PC-3 (cell line): ENCODE data around the gene ZIC4.

Experiments
- EZH2 ChIP-seq: fragments of 300-600 bp; sonication (generic); IDR thresholded peaks from one replicate; pipeline ENCODE4 v1.6.1; 2017; ENCODE audit warnings: antibody characterized with exemption, mild to moderate bottlenecking, low read length; ENCODE audit not compliant: unreplicated experiment
- TF ChIP-seq, protein P1 (sequence below): fragments of 300-600 bp; sonication (generic); conservative IDR thresholded peaks from 2 replicates; pipeline ENCODE4 v1.5.1; 2017; ENCODE audit warnings: antibody characterized with exemption, low read depth, mild to moderate bottlenecking, low read length

DNA sequence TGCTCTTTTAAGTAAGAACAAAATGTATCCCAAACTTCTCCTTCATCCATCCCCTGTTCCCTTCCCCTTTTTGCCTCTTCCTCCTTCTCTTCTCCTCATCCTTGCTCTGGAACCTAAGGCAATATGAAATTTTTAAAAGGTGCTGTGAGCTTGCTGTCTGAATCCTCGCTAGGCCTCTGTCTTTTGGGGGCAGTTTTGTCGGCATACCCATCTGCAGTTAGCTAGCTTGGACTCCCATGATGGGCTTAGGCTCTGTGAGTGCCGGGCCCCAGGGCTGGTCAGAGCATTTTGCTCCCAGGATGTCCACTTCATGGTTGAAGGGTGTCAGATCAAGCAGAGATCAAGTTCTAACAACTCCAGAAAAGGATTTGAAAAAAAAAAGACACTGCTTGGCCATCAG lies 21.4 kb upstream of the ZIC4 start:
- TF ChIP-seq, protein P1, sequence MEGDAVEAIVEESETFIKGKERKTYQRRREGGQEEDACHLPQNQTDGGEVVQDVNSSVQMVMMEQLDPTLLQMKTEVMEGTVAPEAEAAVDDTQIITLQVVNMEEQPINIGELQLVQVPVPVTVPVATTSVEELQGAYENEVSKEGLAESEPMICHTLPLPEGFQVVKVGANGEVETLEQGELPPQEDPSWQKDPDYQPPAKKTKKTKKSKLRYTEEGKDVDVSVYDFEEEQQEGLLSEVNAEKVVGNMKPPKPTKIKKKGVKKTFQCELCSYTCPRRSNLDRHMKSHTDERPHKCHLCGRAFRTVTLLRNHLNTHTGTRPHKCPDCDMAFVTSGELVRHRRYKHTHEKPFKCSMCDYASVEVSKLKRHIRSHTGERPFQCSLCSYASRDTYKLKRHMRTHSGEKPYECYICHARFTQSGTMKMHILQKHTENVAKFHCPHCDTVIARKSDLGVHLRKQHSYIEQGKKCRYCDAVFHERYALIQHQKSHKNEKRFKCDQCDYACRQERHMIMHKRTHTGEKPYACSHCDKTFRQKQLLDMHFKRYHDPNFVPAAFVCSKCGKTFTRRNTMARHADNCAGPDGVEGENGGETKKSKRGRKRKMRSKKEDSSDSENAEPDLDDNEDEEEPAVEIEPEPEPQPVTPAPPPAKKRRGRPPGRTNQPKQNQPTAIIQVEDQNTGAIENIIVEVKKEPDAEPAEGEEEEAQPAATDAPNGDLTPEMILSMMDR, result no peak
- TF ChIP-seq EZH2, result no peak
